Erythroblast (primary cell): ENCODE measurements around the gene SDK2.

Experiments
- GATA1 ChIP-seq: IDR thresholded peaks from 2 replicates; pipeline ENCODE4 v1.6.1; 2011; ENCODE audit warnings: low read depth, mild to moderate bottlenecking, control low read depth, low read length, moderate library complexity
- POLR2A ChIP-seq: IDR thresholded peaks from 2 replicates; pipeline ENCODE4 v1.6.1; 2011; ENCODE audit warnings: mild to moderate bottlenecking, low read length

DNA sequence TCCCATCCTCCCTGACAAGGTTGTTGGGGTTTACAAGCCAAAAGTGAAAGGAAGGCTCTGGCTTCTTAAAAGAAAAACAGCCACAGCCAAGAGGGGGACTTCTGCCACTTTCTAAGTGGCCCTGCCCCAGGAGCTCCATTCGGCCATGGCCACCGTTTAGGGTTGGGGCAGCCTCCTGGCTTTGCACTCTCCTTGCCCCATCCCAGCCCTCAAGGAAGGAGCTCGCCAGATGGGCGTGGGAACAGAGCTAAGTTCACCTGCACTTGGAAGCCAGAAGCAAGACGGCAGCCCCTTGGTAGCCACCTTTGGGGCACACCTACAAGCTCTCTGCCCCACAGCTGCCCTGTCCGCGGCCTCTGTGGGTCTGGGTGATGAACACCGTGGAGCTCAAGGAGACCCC lies 210.1 kb downstream of the SDK2 start:
- TF ChIP-seq POLR2A (no peak), GATA1 (no peak)
